Stimulated activated naive CD4-positive, alpha-beta T cell treated with Interleukin-2 at 50 U/mL for 16 hours (primary cell): ENCODE data around the gene NFE2L1.
"Not testable (repeated sequence)": the region's sequence is repeated elsewhere in the genome, so short reads cannot be mapped to it uniquely, and the experiment has no call there.

Source experiments
- DNase-seq: peaks from one replicate; lab custom pipeline; 2025; lab: John Stamatoyannopoulos, UW

The NFE2L1 gene

DNA sequence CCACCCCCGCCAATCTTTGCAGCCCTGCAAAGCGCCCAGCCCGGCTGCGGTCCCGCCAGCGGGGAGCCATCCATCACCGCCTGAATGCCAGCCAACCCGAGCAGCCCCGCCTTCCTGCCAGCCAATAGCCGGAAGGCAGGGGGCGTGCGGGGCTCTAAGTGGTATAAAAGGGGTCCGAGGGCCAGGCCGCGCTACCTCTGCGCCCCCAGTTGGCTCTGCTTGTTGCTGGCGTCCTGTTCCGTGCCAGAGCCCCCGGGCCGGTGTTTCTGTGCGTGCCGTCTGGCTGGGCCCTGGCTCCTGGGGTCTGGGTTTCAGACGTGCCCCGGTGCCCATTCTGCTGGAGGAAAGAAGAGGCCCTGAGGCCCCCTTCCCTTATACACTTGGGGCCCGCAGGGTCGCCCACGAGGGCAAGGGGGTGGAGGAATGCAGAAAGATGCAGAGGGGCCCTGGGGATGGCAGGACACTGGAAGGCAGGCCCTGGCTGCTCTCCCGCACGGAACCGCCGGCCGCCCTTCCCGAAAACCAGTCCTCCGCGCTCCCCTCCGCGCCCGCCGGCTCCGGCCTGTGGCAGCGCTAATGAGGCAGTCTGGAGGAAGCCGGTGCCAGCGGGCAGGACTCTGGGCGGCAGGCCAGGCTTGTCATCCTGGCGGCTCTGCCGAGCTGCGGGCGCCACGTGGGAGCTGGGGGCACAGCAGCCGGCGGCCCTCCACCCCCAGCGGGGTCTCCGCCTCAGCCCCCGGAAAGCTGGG, 24.6 kb upstream of the NFE2L1 start:
- peak; percentile 16 for DNase-seq

DNA sequence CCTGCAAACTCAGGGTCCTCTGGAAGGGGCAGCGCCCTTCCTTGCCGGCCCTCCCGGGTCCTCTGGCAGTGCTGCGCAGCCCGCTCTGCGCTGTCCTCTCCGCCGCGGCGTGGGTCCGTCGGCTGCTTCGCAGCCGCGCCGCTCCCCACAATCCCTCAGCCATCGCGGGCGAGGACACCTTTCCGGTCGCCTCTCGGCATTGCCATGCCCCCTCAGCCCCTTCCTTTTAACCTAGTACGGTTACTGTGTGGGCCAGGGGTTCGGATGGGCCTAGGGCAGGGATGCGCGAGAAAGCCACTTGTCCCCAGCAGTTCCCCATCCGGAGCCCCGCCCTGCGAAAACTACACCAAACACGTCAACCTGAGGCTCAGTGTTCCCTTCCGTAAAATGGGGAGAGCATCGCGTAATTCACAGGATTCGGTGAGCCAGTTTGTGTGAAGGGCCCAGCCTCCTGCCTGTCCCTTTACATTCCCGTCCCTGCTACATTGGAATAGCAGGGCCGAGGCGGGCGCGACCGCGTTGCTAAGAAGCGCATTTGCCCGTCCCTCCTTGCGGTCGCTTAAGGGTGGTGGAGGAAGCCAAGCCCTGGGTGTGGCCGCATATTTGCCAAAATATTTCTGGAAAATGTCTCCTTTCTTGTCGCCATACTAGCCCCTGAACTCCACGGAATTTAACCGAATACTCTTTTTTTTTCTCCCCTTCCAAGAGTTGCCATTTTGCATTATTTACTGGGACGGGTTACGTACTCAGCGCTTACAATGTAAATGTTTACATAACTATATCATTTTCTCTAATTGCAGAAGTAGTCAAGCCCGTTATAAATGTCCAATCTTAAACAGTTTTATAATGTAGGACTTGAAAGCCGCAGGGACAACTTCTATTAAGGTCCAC, 23.8 kb upstream of the NFE2L1 start:
- peak; percentile 51 for DNase-seq

DNA sequence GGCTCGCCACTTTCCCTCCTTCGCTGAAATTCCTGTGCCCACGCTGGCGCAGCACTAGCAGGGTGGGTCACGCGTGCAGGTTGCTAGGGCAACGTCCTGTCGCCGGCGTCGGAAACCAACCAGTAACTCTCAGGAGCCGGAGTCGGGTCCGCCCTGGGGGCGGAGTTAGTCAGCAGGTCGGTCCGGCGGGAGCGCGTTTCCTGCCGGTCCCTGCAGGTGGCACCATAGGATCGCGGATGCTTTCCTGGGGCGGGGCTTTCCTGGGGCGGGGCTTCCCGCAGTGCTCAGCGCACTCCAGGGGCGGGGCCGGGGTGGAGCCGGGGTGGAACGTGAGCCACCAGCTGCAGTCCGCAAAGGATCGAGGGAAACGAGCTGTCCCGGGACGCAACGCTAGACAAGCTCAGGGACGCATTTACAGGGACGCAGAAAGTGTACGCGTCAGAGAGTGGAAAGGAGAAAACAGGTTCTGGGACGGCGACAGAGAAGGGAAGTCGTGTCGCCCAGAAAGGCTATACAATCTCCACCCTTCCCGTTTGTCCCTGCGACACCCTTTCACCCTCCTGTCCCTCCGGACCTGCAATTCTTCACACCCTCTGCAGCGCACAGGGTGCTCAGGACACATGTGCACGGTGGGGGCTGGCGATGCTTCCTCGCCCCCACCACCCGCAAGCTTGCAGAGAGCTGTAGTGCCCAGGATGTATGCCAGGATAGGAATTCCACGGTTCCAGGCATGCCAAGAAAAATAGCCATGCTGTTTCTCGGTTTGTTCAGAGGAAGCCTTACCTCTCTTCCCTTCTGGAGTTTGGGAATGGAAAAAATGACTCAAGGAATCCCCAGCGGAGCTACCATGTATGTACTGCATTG, 22.9 kb upstream of the NFE2L1 start:
- peak; percentile 97 for DNase-seq

DNA sequence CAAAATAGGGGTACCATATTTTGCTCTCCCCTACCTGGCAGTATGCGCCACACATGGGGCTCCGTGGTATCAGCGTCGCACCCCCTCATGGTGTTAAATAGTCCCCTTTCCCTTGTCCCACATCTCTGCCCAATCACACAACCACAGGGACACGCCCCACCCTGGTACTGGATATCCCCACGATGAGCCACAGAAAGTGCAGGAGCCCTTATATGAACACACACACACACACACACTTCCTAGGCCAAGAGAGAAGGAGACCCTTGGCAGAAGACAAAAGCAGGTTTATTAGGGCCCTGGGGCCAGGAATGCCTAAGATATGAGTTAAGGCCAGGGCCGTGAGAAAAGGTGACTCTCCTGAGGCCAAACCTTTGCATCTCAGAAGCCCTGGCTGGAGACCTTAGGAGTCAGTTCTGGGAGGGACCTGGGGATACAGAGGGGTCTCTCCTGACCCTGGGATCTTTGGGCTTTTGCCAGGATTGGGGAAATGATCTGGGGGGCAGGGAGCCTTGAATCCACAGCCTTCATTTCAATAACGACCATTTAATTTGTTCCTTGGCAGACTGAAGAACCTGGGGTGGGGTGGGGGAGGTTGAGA, 22.2 kb upstream of the NFE2L1 start:
- no peak for DNase-seq

DNA sequence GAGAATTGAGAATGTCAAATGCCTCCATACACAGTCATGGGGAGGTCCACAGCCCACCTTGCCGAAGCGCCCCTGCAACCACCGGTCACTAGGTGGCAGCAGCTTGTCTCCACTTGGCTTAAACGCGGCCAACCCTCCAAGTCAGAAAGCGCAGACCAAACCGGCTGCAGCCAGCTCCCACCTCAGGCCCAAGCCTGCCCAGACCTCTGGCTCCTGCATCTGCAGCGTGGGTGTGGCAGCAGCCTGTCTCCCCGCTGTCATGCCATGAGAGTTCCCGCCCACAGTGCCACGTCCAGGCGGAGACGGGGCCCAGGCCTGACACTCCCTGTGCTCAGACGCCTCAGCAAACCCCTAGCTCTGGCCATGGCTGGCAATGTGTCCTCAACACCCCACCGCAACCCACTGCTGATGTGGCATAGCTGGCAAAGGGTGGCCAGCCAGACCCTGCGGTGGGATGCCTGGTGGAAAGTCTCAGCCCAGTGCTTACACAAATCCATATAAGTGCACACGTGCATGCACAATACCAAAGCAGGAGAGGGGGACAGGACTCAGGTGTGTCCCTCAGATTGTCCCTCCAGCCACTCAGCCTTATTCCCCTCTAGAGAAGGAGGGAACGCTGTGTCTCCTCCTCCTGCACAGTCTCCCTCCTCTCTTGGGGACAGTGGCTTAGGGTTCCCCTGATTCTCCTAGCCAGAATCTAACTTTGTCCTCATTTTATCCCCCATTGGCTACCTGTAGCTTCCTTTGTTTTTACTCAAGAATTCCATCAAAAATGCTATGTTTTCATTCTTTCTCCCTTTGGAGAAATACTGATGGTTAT, 21.4 kb upstream of the NFE2L1 start:
- DNase-seq, result peak; percentile 68

DNA sequence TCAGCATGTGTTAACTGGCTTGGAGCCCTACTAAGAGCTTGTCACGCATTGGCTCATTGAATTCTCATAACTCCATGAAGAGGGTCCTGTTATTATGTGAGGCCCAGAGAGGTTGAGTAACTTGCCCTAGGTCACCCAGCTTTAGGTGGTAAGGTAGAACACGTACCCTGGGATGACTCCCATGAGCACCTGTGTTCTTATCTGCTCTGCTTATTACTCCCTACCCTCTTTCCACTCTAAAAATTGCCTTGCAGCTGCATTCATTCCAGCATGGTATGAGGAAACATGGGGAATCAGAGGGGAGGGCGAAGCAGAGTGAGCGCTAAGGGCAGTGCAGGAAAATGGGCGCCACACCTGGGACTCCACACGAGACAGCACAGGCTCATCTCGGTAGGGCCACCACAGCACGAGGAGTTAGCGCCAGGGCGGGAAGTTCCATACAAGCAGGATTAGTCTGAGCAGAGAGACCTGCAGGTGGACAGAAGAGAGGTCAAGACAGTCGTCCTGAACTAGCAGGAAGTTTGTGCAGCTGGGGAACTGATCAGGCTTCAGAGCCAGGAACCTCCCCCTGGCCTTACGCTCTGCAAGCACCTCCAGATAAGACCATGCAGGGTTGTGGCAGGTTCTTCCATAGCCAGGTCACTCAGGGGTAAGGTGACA, 20.7 kb upstream of the NFE2L1 start:
- DNase-seq, result no peak

DNA sequence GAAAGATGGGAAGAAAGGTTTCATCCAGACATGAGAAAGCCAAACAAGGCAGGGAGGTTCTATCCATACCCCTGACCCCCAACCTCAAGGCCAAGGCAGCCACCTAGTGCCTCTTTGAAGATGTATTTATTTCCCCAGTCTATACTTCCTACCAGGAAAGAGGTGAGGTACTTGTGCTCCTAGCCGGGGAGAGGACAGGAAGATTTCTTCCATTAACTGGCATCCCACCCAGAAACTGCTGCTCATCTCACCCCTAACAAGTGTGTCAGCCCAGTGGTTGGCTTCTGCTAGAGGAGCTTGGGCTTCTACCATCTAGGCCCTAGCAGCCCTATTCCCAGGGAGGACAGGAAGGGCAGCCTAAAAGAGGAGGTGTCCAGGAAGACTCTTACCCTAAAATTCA, 19.4 kb upstream of the NFE2L1 start:
- no peak for DNase-seq

DNA sequence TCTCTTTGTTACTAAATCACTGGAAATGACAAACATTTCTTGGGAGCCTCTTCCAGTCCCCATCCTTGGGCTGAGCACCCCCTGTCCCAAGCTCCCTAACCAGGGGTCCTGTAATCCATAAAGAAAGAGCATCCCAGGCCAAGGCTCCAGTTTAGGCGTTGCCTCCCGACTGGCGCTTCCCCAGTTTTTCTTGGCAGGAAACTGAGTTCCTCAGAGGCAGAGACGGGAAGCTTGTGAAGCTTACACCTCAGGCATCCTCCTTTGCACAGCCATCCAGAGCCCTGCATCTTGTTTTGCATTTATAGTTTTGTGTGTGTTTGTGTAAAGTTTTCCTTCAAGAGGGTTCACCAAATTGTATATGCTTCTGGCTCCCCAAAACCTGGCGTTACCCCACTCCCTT, 17.6 kb upstream of the NFE2L1 start:
- DNase-seq, result no peak

DNA sequence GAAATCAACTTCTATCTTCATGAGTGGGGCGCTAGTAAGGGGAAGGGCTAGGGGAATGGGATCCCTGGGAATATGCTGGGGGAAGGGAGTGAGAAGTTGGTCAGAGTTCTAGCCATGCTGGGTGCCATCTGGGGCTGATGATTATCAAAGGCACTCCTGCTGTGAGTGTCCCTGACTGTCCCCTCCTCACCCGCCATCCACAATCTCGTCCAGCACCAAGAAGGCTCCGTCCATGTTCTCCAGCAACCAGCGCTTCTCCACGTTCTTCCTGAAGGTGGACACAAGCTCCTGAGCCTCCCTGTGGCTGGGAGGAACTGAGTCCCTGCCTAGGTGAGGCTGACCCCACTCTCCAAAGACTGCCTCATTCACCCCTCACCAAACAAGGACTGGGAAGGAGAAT, 16.2 kb upstream of the NFE2L1 start:
- DNase-seq, result no peak

DNA sequence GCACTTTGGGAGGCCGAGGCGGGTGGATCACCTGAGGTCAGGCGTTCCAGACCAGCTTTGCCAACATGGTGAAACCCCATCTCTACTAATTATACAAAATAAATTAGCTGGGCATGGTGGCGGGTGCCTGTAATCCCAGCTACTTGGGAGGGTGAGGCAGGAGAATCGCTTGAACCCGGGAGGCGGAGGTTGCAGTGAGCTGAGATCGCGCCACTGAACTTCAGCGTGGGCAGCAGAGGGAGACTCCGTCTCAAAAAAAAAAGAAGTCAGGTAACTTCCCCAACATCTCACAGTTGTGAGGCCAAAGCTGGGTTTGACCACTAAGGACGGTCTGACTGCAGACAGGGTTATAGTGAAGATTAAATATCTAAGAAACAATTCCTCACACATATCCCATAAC, 13.4 kb upstream of the NFE2L1 start:
- not testable (repeated sequence) for DNase-seq

DNA sequence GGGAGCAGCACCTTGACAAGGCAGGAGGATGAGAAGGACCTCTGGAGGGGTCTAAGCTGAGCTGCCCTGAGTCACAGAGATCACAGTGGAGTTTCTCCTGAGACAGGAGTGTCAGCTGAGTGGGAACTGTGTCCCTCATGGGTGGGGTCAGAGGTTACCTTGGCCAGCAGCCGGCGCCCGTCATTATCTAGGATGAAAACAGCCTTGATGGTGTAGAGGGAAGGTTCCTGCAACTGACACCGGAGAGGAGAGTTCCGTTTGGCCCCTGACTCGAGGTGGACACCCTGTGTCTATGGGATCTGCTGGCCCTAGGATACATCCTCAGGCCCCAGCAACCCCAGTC, 11.5 kb upstream of the NFE2L1 start:
- DNase-seq, result no peak

DNA sequence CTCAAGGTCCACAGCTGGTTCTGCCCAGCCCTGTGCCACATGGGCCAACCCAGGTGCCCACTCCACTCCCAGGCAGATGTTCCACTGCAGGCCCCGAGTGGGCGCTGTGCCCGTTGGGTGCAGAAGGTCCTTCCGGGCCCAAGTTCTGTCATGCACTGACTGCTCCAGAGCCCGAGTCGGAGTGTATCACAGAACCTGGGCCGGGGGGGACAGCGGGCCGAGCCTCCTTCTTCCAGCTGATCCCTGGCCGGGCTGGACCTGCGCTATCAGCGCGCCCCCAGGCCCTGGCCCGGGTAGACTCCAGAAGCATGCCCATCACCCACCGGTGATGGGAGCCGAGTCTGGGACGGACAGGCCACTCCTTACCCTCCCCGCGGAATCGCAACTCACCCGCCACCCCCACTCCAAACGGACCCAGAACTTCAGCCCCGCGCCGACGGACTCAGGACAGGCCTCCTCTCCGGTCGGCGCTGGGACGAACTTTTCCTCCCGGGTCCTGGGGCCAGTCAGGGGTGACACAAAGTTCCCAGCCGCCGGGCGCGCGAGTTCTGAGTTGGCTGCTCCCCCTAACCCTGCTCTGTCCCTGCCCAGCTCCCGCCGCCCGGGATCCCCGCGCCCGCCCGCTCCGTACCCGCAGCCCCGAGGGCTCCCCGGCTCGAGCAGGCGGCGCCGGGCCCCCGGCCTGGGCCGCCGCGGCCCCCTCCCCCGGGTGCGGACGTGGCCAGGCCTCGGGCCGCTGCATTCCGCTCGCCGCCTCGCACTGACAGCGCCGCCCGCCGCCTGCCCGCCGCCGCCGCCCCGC, 10.9 kb upstream of the NFE2L1 start, which contains the start of gene COPZ2:
COPZ2 (minus strand) TSS at position 762 of the 802 bp plus-strand sequence; CDS start at position 742, 20 bp downstream.
- peak; percentile 57 for DNase-seq

DNA sequence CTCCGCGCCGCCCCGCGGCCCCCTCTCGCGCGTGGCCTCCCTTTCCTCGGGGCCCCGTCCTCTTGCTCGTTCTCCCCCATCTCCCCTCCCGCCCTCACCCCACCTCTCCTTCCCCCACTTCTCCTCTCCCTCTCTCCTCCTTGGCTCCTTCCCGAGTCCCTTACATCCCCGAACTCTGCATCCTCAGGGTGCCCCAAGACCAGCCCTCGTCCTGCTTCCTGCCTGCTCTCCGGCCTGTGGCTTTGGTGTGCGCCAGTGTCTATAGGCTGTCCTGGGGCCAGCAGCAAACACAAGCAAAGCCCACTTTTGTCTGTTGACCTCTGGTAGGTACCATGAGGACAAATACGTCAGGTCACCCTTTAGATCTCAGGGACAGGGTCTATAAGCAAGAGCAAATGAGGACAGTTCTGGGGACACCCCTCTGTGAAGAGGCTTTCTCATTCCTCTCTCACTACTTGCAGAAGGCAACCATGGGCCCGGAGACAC, 10.3 kb upstream of the NFE2L1 start:
- DNase-seq, result no peak

DNA sequence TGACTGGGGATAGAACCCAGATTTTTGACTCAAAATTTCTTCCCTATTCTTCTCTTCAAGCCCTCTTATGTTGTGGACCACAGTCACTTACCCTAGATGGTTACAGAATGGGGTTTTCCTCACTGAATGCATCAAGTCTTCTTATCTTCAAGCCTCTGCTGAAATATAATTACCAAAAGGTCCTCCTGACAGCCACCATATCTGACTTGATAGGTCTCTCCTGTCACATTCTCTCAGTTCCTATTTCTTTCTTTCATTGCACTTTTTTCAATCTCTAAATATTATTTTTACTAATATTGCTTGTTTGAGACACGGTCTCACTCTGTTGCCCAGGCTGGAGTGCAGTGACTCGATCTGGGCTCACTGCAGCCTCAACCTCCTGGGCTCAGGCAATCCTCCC, 9.5 kb upstream of the NFE2L1 start:
- DNase-seq, result no peak

DNA sequence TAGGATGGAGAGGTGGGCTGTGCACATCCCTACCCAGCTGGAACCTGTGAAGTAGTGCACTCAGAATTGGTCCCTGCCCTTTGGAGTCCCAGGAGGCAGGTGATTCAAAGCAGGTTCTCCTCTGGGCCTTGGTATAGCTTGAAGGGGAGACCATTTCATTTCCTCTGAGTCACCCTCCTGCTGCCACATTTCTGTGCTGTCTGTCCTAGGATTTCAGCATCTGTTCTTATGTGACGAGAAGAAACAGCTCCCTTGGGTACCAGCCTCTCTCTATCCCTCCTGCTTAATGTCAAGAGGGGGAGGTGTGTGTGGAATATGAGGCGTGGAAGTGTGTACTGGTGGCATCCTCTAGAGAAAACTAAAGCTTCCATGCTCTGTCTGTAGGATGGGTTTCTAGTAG, 5.0 kb upstream of the NFE2L1 start:
- DNase-seq, result no peak

DNA sequence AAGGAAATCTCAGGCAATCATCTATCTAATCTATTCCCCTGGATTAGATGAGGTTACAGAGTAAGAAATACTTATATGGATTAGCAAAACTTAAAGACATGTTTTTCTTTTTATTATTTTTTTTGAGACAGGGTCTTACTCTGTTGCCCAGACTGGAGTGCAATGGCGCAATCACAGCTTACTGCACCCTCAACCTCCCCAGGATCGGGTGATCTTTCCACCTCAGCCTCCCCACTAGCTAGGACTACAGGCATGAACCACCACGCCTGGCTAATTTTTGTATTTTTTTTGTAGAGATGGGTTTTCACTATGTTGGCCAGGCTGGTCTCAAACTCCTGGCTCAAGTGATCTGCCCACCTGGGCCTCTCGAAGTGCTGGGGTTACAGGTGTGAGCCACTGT, 3.3 kb upstream of the NFE2L1 start:
- DNase-seq, result no peak

DNA sequence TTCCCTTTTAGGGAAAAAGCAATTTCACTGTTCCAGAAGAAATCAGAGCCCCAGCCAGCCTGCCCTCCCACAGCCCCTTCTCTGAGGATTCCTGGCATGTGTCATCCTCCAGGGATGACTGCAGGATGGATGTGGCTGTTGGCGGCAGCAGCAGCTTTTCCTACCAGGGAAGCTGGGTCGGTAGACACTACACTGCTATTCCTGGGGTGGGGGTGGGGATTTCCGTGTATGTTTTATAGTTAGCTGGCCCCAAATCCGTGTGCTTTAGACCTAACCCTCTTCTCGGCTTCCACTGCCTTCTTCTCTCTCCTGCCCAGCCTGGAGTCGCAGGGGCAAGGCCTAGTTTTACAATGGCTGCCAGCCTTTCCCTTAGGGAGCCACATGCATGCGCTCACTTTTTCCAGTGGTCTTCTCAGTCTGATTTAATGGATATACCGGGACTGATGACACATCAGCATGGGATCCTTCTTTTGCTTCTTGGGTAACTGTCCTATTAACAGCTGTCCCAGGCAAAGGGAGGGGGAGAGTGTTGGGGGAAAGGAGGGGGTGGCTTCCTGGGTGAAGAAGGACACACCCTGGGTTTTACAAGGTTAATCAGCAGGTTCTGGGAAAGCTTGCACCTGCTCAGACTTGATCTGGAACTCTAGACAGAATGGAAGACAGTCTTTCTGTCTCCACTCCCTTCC, 2.7 kb upstream of the NFE2L1 start:
- DNase-seq, result no peak

DNA sequence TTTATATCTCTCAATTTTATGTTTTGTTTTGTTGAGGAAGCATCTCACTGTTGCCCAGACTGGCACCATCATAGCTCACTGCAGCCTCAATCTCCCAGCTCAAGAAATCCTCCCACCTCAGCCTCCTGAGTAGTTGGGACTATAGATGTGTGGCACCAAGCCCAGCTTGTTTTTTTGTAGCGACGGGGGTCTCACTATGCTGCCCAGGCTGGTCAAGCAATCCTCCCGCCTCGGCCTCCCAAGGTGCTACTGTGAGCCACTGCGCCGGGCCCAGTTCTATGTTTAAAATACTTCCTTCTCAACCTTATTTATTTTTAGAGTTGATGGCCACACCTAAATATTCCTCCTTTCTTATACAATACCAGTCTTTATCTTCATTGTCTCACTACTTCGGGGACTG, 1.9 kb upstream of the NFE2L1 start:
- no peak for DNase-seq
